Measurements from ENCODE around the gene SLC26A4.

Gene SLC26A4

DNA sequence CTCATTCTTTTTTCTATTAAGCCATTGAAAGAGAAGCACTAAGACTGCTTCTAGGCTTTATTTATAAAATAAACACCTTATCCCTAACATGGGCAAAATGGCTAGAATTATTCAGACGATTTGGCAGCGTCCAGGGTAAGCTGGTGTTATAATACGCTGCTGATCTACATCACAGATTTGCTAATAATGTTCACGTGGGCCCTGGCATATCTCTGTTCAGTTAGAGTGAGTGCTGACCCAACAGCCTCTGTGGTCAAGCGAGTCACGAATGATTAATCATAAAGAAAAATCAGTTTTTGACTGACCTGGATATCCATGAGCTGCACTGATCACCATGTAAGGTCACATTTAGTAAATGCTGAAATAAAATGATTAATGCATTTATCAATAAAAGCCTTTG, 54.9 kb downstream of the SLC26A4 start:
- Histone ChIP-seq H3K27me3 (ENCODE audit: control insufficient read depth, insufficient read depth, low read length) (no peaks in the 10 kb centered on the region), H3K9me3 (ENCODE audit: control insufficient read depth, insufficient read depth, low read length) (no peaks in the 10 kb centered on the region), H3K27ac (ENCODE audit: low read depth, low read length) (no peak overlapping the region), H3K36me3 (ENCODE audit: control insufficient read depth, insufficient read depth, low read length) (no peaks in the 10 kb centered on the region), H3K4me1 (ENCODE audit: control insufficient read depth, insufficient read depth, low read length) (no peaks in the 10 kb centered on the region), H3K9ac (ENCODE audit: low read depth, low read length) (no peak overlapping the region), H3K4me3 (ENCODE audit: low read depth, low read length) (no peak overlapping the region)

DNA sequence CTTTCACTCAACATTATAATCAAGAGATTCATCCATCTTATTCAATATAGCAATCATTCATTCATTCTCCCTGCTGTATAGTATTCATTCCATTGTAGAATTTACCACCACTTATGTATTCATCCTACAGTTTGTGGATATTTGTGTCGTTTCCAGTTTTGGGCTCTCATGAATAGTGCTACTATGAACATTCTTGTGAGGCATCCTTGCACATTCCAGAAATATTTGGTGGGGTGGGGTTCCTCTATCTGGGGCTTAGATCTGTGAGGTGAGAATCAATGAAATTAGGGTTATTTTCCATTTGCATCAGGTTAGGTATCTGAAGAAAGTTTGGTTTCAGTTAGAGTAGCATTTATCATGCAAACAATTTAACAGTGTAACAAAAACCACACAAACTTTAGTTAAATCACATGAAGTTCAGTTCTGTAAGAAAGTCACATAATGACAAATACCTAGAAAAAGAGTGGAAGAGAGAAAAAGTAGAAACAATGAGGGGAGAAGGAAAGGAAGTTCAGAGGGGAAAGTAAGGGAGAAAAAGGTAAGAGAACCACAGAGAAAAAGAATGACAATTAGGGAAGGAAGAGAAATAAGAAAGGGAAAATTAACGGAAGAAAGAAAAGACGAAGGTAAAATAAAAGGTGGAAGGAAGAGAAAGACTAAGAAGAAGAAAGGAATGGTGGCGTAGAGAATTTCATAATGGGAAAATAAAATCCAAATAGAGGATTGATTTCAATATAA, 58.0 kb downstream of the SLC26A4 start:
- no peaks in the 10 kb centered on the region for H3K9me3 ChIP-seq (ENCODE audit: control insufficient read depth, insufficient read depth, low read length)
- H3K27ac ChIP-seq (ENCODE audit: low read depth, low read length) = no peak overlapping the region
- H3K4me1 ChIP-seq (ENCODE audit: control insufficient read depth, insufficient read depth, low read length) = peaks cover 3% of the 10 kb centered on the region; the same call in 1 of the 2 replicates
- H3K9ac ChIP-seq (ENCODE audit: low read depth, low read length) = no peak overlapping the region
- no peak overlapping the region for H3K4me3 ChIP-seq (ENCODE audit: low read depth, low read length)
- no peaks in the 10 kb centered on the region for H3K36me3 ChIP-seq (ENCODE audit: control insufficient read depth, insufficient read depth, low read length)
- no peaks in the 10 kb centered on the region for H3K27me3 ChIP-seq (ENCODE audit: control insufficient read depth, insufficient read depth, low read length)

DNA sequence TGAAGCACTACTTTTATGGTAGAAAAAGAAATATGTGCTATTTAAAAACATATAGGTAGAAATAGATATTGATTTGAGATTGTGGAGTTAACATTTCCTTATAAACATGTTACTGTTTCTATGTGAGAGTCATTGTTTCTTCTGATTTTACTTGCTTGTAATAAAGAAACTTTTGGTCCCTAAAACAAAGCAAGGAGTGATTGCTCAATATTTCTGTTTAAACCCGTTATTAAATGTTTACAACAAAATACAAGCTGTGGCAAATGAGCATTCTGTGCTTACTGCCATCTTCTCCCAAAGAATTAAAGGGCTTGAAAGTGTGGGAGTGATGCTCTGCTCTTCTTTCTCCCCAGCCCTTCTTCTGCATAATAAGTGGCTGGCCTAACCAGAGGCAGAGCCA, 60.7 kb downstream of the SLC26A4 start:
- Histone ChIP-seq H3K4me3 (ENCODE audit: low read depth, low read length) (no peak overlapping the region), H3K27ac (ENCODE audit: low read depth, low read length) (no peak overlapping the region), H3K9ac (ENCODE audit: low read depth, low read length) (no peak overlapping the region), H3K36me3 (ENCODE audit: control insufficient read depth, insufficient read depth, low read length) (no peaks in the 10 kb centered on the region), H3K9me3 (ENCODE audit: control insufficient read depth, insufficient read depth, low read length) (no peaks in the 10 kb centered on the region), H3K4me1 (ENCODE audit: control insufficient read depth, insufficient read depth, low read length) (peaks cover 3% of the 10 kb centered on the region; the same call in 1 of the 2 replicates), H3K27me3 (ENCODE audit: control insufficient read depth, insufficient read depth, low read length) (no peaks in the 10 kb centered on the region)

DNA sequence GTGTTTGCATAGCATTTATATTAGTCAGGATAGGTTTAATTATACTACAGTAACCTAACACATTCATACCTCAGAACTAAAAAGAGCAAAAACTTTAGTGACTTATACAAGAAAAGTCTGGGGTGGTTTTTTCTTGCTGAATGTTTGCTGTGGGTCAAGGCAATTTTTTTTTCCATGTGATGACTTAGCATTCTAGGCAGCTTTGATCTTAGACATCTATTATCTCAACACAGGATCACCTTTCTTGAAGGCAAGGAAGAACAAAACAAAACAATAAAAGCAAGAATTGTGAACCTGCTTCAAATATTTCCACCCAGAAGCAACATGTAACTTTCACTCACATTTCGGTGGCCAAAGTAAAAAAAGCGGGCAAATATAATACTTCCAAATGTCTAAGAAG, 62.6 kb downstream of the SLC26A4 start:
- Histone ChIP-seq H3K27me3 (ENCODE audit: control insufficient read depth, insufficient read depth, low read length) (no peaks in the 10 kb centered on the region), H3K4me3 (ENCODE audit: low read depth, low read length) (no peak overlapping the region), H3K27ac (ENCODE audit: low read depth, low read length) (no peak overlapping the region), H3K9me3 (ENCODE audit: control insufficient read depth, insufficient read depth, low read length) (no peaks in the 10 kb centered on the region), H3K4me1 (ENCODE audit: control insufficient read depth, insufficient read depth, low read length) (peaks cover 3% of the 10 kb centered on the region; the same call in 1 of the 2 replicates), H3K9ac (ENCODE audit: low read depth, low read length) (no peak overlapping the region), H3K36me3 (ENCODE audit: control insufficient read depth, insufficient read depth, low read length) (no peaks in the 10 kb centered on the region)

DNA sequence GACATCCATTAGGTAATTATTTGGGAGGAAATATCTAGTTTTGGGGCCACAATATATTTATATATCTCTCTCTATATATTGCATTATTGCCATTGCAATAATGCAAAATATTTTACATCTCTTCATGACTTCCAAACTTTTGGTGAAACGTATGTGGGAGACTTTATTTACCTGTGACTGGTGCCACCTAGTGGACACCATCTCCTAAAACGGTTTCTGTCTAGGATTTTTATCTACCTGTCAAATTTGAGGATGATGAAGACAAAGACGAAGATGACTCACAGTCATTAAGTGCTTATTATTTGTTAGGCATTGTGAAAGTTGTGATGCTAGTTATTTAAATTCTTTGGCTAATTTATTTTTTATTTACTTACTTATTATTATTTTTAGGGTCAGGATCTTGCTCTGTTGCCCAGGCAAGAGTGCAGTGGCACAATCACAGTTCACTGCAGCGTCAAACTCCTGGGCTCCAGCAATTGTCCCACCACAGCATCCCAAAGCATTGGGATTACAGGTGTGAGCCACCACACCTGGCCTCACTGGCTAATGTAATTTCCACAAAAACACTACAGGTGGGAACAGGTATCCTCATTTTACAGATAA, 64.6 kb downstream of the SLC26A4 start:
- Histone ChIP-seq H3K36me3 (ENCODE audit: control insufficient read depth, insufficient read depth, low read length) (no peaks in the 10 kb centered on the region), H3K27ac (ENCODE audit: low read depth, low read length) (no peak overlapping the region)

DNA sequence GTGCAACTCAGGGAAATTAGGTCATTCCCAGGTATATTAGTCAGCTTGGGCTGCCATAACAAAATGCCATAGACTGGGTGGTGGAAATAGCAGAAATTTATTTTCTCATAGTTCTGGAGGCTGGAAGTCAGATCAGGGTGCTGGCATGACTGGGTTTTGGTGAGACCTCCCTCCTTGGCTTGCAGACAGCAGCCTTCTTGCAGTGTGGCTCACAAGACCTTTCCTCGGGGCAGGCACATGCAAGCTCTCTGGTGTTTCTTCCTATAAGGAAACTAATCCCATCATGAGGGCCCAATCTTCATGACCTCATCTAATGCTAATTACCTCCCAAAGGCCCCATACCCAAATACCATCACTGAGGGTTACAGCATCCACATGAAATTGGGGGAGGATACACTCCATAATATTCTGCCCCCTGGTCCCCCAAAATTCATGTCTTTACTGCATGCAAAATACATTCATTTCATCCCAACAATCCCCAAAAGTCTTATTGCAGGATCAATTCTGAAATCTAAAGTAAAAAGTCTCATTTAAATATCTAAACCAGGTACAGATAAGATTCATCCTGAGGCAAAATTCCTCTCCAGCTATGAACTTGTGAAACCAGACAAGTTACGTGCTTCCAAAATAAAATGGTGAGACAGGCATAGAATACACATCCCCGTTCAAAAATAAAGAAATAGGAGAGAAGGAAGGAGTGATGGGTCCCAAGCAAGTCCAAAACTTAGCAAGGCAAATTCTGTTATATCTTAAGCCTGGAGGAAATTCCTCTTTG, 65.9 kb downstream of the SLC26A4 start:
- Histone ChIP-seq H3K27me3 (ENCODE audit: control insufficient read depth, insufficient read depth, low read length) (no peaks in the 10 kb centered on the region), H3K4me1 (ENCODE audit: control insufficient read depth, insufficient read depth, low read length) (peaks cover under 1% of the 10 kb centered on the region; the same call in 1 of the 2 replicates), H3K9ac (ENCODE audit: low read depth, low read length) (no peak overlapping the region), H3K27ac (ENCODE audit: low read depth, low read length) (no peak overlapping the region), H3K9me3 (ENCODE audit: control insufficient read depth, insufficient read depth, low read length) (no peaks in the 10 kb centered on the region), H3K36me3 (ENCODE audit: control insufficient read depth, insufficient read depth, low read length) (no peaks in the 10 kb centered on the region), H3K4me3 (ENCODE audit: low read depth, low read length) (no peak overlapping the region)

More for the DNA sequence above, 64.6 kb downstream of the SLC26A4 start:
- Histone ChIP-seq H3K9ac (ENCODE audit: low read depth, low read length) (no peak overlapping the region), H3K9me3 (ENCODE audit: control insufficient read depth, insufficient read depth, low read length) (no peaks in the 10 kb centered on the region), H3K4me1 (ENCODE audit: control insufficient read depth, insufficient read depth, low read length) (peaks cover 3% of the 10 kb centered on the region; the same call in 1 of the 2 replicates), H3K27me3 (ENCODE audit: control insufficient read depth, insufficient read depth, low read length) (no peaks in the 10 kb centered on the region), H3K4me3 (ENCODE audit: low read depth, low read length) (no peak overlapping the region)

DNA sequence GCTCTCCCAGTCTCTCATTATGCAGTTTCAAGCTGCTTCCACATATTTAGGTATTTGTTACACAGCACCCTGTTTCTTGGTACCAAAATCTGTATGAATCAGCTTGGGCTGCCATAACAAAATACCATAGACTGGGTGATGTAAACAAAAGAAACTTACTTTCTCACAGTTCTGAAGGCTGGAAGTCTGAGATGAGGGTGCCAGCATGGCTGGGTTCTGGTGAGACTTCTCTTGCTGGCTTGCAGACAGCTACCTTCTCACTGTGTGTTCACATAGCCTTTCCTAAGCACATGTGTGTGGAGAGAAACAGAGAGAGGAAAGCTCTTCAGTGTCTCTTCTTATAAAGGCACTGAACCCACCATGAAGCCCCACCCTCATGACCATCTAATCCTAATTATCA, 67.6 kb downstream of the SLC26A4 start:
- H3K36me3 ChIP-seq (ENCODE audit: control insufficient read depth, insufficient read depth, low read length) = no peaks in the 10 kb centered on the region
- H3K27ac ChIP-seq (ENCODE audit: low read depth, low read length) = no peak overlapping the region
- no peaks in the 10 kb centered on the region for H3K27me3 ChIP-seq (ENCODE audit: control insufficient read depth, insufficient read depth, low read length)
- no peak overlapping the region for H3K9ac ChIP-seq (ENCODE audit: low read depth, low read length)
- H3K9me3 ChIP-seq (ENCODE audit: control insufficient read depth, insufficient read depth, low read length) = no peaks in the 10 kb centered on the region
- no peak overlapping the region for H3K4me3 ChIP-seq (ENCODE audit: low read depth, low read length)
- no peaks in the 10 kb centered on the region for H3K4me1 ChIP-seq (ENCODE audit: control insufficient read depth, insufficient read depth, low read length)

DNA sequence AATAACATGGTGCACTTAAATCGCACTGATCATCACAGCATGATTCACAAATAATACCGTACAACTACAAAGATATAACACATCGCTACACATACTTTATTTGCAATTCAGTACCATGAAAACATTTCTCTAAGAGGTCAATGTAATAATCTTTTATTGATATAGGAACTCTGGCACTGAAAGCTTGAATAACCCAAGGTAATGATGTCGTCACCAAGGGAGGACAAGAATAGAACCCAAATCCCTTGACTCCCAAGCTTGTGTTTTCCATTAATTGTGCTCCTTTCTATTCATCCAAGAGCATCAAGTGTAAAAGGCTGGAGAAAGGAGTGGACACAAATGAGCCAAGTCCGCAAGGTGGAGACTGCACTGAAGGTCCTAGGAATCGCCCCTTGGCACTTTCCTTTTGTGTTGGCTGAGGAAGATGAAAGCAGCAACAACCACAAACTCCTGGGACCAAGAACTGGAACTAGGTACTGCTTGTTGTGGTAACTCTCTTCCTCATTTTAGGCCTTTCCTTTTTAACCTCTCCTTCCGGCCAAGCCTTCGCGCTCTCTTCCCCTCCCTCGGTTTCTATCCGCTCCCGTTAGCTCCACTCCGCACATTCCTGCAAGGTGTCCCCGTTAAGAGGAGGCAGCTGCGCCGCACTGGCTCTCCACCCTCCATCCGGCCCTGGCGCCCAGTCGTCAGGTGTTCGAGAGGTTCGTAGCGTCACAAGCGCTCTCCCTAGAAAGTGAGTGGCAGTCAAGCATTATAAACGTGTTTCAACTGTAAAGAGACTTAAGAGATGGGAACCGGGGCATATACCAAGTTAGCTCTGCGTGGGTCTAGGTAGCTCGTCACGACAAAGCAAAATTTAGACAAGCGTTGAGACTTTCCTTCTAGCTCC, 82.3 kb downstream of the SLC26A4 start:
- Histone ChIP-seq H3K27ac (ENCODE audit: low read depth, low read length) (peak overlapping the region; percentile 98), H3K9me3 (ENCODE audit: control insufficient read depth, insufficient read depth, low read length) (no peaks in the 10 kb centered on the region)

DNA sequence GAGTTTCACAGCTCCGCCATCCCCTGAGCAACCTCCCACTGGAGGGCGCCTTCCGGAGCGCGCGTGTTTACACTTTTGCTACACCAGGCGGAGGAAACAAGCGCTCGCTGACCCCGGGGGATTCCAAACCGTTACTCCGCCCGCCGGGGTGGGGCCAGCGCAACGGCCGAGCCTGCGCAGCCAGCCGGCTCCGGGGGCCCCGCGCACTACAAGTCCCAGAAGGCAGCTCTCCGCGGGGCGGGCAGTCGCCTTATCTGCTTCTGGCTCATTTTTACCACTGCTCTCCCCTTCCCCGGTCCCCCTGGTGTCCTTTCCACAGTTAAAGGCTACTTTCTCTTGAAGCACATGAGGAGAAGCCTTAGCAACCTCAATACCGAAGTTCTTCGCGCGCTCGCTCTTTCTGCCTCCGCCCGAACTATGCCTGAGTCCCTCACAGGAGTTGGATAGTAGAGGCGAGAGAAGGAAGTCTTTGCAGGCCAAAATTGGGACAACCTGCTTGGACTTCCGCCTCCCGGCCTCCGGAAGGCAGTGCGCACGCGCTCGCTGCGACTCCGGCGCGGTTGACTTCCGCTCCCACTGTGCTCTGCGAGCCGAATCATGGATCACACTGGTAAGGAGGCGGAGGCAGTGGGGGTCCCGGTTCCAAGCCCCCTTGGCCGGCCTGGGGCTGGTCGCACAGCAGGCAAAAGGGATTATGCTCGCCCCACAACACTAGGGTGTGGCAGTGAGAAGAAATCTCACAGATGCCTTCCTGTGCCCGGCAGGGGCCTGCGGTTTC, 83.1 kb downstream of the SLC26A4 start, which contains the start of gene CBLL1:
TSS of gene CBLL1 (plus strand) at position 576 of the 778 bp plus-strand sequence. CDS start at position 598, 22 bp downstream.
- Histone ChIP-seq H3K4me1 (ENCODE audit: control insufficient read depth, insufficient read depth, low read length) (peaks cover 26% of the 10 kb centered on the region), H3K36me3 (ENCODE audit: control insufficient read depth, insufficient read depth, low read length) (peaks cover 6% of the 10 kb centered on the region), H3K27ac (ENCODE audit: low read depth, low read length) (peak within 1 kb of the TSS; percentile 98), H3K27me3 (ENCODE audit: control insufficient read depth, insufficient read depth, low read length) (no peaks in the 10 kb centered on the region), H3K9ac (ENCODE audit: low read depth, low read length) (peak within 1 kb of the TSS; percentile 90), H3K9me3 (ENCODE audit: control insufficient read depth, insufficient read depth, low read length) (no peaks in the 10 kb centered on the region), H3K4me3 (ENCODE audit: low read depth, low read length) (peak within 1 kb of the TSS; percentile 96)

More for the DNA sequence above, 82.3 kb downstream of the SLC26A4 start:
- Histone ChIP-seq H3K4me3 (ENCODE audit: low read depth, low read length) (peak overlapping the region; percentile 96), H3K9ac (ENCODE audit: low read depth, low read length) (peak overlapping the region; percentile 90), H3K36me3 (ENCODE audit: control insufficient read depth, insufficient read depth, low read length) (peaks cover 4% of the 10 kb centered on the region; the same call in 1 of the 2 replicates), H3K27me3 (ENCODE audit: control insufficient read depth, insufficient read depth, low read length) (no peaks in the 10 kb centered on the region), H3K4me1 (ENCODE audit: control insufficient read depth, insufficient read depth, low read length) (peaks cover 25% of the 10 kb centered on the region)

DNA sequence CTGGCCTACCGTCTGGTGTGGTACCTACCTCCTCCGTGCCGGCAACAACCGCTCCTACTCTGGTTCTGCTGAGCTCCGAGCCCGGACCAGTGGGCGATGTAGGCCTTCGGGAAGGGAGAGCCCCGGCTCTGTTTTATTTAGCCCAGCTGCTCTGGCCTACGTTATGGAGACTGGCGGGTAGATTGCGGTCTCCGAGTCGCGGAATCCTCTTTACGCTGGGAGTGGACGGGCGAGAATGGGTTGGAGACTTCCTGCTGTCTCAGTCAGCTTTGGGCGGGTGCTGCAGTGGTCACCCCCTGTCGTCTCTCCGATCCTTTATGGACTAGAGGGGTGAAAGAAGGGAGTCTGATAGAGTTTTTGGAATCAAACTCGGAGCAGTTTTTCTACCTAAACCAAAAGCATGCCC, 83.7 kb downstream of the SLC26A4 start:
- peak overlapping the region; percentile 98 for H3K27ac ChIP-seq (ENCODE audit: low read depth, low read length)
- H3K27me3 ChIP-seq (ENCODE audit: control insufficient read depth, insufficient read depth, low read length) = no peaks in the 10 kb centered on the region
- H3K36me3 ChIP-seq (ENCODE audit: control insufficient read depth, insufficient read depth, low read length) = peaks cover 12% of the 10 kb centered on the region
- H3K9me3 ChIP-seq (ENCODE audit: control insufficient read depth, insufficient read depth, low read length) = no peaks in the 10 kb centered on the region
- peak overlapping the region; percentile 96 for H3K4me3 ChIP-seq (ENCODE audit: low read depth, low read length)
- H3K4me1 ChIP-seq (ENCODE audit: control insufficient read depth, insufficient read depth, low read length) = peaks cover 26% of the 10 kb centered on the region
- peak overlapping the region; percentile 90 for H3K9ac ChIP-seq (ENCODE audit: low read depth, low read length)
